H1 (cell line): Measurements from ENCODE around the gene SLC43A3. TPM values are rescaled to one million over a fixed set of nuclear protein-coding genes. Genes with fewer than 3 reads are reported as not detected.

Source experiments
- CHD7 ChIP-seq: fragments of 300-600 bp; sonication (generic); IDR thresholded peaks from 2 replicates; pipeline ENCODE4 v1.7.1; 2012; ENCODE audit warnings: low read length, moderate library complexity, mild to moderate bottlenecking, inconsistent platforms; ENCODE audit not compliant: insufficient replicate concordance
- JUN ChIP-seq: IDR thresholded peaks from 2 replicates; pipeline ENCODE4 v1.6.1; 2011; ENCODE audit warnings: low read depth, mild to moderate bottlenecking, improper control_type of control experiment, low read length
- KDM1A ChIP-seq: fragments of 200-600, 300-600 bp; sonication (generic); IDR thresholded peaks from 2 replicates; pipeline ENCODE4 v1.7.1; 2016; ENCODE audit warnings: mild to moderate bottlenecking, low read length, borderline replicate concordance
- RXRA ChIP-seq: IDR thresholded peaks from 2 replicates; pipeline ENCODE4 v1.6.1; 2011; ENCODE audit warnings: low read depth, mild to moderate bottlenecking, low read length, moderate library complexity; ENCODE audit not compliant: insufficient read depth
- polyA plus RNA-seq, 7 experiments: library from polyadenylated mRNA; depleted of rRNA in 3 of 7; stranded (reverse) in 5 of 7; unstranded in 2 of 7; fragments of >200 nt in 5 of 7; fragments of 200-250 nt in 2 of 7; gene quantifications; 1 replicate in 5 of 7; 2 replicates in 1 of 7; 4 replicates in 1 of 7; pipeline versions ENCODE4 v1.2.1 to v1.2.3, GENCODE V29; 2011 to 2013; ENCODE audit warnings: missing spikeins in 2 of 7, mixed read lengths in 2 of 7
- total RNA-seq: library from RNA; stranded (reverse); fragmentation: NEBNext Ultra II Directional; extraction: Animal tissue kit (Norgen Biotek cat#: 25700); gene quantifications from 2 replicates; pipeline ENCODE4 v1.2.1, GENCODE V29; 2021

Gene SLC43A3
- total and polyA plus RNA-seq, 2 of the 8 experiments (the other 6 are each of a cell fraction or from before 2014, with no cell fraction given): 31.8 to 67.8 TPM

GRCh38 chr11:57424792-57425564 lies 1.9 kb downstream of the SLC43A3 start (continued):
- no peak for TF ChIP-seq CHD7
- TF ChIP-seq KDM1A: no peak
- TF ChIP-seq JUN: no peak
- no peak for TF ChIP-seq RXRA
